DOHH2 (cell line): ENCODE measurements around the gene CHP2.

Source experiments
- CTCF ChIP-seq: fragments of 200-600 bp; sonication (generic); IDR thresholded peaks from one replicate; pipeline ENCODE4 v1.5.1; 2014; ENCODE audit warnings: antibody characterized with exemption, mild to moderate bottlenecking, low read depth, low read length; ENCODE audit not compliant: poor library complexity, severe bottlenecking
- EZH2phosphoT487 ChIP-seq: fragments of 200-600 bp; sonication (generic); IDR thresholded peaks from 2 replicates; pipeline ENCODE4 v1.6.1; 2017; ENCODE audit warnings: borderline replicate concordance, mild to moderate bottlenecking, antibody characterized with exemption, low read length, moderate library complexity, mixed read lengths

- TF ChIP-seq CTCF (no peak), EZH2phosphoT487 (no peak)
Observed at GRCh38 chr16:23745263-23745662, 9.6 kb upstream of the CHP2 start.
